Coronary artery (tissue), 2 donors: Measurements from ENCODE around the gene LRP4.

Experiments used
- DNase-seq: peaks from one replicate; pipeline ENCODE4 v3.0.0-alpha.2; 2017; ENCODE audit warnings: low spot score
- H3K27ac ChIP-seq, 2 donors: fragments of 200-600 bp; sonication (generic); one replicate each; pipeline ENCODE4 v1.5.1; 2016 to 2019
- H3K4me3 ChIP-seq: fragments of 200-600 bp; sonication (generic); 2 replicates; pipeline ENCODE4 v1.5.1; 2016; ENCODE audit warnings: mild to moderate bottlenecking, moderate library complexity
- TF ChIP-seq, protein P1 (sequence below): fragments of 200-600 bp; sonication (generic); IDR thresholded peaks from one replicate; pipeline ENCODE4 v1.5.1; 2019; ENCODE audit warnings: antibody characterized with exemption

Gene LRP4

DNA sequence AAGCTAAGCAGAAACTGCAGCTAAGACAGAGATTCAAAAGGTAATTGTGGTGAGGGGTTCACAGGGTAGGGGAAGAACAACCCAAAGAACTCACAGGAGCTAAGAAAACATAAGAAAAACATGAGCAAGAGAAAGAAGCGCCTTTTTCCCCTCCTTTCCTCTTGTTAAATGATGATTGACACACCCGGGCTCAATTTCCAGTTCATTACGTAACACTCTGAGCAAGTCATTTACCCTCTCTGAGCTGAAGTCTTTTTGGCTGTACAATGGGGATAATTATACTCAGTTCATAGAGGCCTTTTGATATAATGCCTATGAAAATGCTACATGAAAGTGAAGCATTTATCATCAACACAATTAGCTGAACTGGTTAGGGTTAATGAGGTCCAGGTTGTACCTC, 17.2 kb downstream of the LRP4 start:
- Histone ChIP-seq H3K4me3 (no peak overlapping the region), H3K27ac (no peak overlapping the region)
- no peak for DNase-seq
- TF ChIP-seq, protein P1, sequence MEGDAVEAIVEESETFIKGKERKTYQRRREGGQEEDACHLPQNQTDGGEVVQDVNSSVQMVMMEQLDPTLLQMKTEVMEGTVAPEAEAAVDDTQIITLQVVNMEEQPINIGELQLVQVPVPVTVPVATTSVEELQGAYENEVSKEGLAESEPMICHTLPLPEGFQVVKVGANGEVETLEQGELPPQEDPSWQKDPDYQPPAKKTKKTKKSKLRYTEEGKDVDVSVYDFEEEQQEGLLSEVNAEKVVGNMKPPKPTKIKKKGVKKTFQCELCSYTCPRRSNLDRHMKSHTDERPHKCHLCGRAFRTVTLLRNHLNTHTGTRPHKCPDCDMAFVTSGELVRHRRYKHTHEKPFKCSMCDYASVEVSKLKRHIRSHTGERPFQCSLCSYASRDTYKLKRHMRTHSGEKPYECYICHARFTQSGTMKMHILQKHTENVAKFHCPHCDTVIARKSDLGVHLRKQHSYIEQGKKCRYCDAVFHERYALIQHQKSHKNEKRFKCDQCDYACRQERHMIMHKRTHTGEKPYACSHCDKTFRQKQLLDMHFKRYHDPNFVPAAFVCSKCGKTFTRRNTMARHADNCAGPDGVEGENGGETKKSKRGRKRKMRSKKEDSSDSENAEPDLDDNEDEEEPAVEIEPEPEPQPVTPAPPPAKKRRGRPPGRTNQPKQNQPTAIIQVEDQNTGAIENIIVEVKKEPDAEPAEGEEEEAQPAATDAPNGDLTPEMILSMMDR: no peak

DNA sequence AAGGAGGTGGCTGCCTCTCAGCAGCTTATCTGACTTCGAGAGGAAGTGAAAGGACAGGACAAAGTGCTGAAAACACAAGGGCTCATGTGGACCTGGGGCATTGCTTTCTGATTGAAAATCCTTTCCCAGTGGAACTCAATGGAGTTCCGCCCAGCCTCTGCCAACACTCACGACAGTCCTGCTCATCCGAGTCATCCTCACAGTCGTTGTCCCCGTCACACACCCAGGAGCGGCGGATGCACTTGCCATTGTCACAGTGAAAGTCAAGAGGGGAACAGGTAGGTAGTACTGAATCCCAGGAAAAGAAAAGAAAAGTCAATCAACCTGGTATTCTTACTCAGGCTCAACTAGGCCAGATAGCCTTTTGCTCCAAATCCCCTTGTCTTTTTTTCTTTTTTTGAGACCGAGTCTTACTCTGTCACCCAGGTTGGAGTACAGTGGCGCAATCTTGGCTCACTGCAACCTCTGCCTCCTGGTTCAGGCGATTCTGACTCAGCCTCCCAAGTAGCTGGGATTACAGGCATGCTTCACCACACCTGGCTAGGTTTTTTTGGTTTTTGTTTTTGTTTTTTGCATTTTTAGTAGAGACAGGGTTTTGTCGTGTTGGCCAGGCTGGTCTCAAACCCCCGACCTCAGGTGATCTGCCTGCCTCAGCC, 18.1 kb downstream of the LRP4 start:
- no peak for DNase-seq
- H3K27ac ChIP-seq: no peak overlapping the region
- H3K4me3 ChIP-seq: no peak overlapping the region
- TF ChIP-seq, protein P1: no peak

DNA sequence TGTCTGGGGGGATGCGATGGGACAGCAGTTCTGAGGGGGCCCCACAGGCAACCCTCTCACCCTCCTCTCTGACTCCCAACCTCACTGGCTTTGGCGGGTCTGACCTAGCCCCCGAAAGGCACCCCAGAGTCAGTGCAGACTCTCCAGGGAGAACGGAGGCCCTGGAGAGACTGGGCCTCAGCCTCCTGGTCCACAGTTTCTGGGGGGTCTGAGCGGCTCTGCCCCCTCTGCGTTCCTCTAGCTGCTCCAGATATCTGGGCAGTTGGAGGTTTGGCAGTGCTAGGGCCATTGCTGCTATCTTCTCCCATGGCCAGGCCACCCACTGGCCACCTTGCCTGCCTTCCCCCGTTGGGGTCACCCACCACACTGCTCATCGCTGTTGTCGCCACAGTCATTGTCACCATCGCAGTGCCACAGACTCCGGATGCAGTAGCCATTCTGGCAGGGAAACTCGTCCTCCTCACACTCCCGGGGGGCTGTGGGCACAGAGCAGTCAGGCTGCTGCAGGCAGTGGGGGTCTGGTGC, 18.8 kb downstream of the LRP4 start:
- DNase-seq: no peak
- Histone ChIP-seq H3K27ac (no peak overlapping the region), H3K4me3 (no peak overlapping the region)
- TF ChIP-seq, protein P1: no peak

DNA sequence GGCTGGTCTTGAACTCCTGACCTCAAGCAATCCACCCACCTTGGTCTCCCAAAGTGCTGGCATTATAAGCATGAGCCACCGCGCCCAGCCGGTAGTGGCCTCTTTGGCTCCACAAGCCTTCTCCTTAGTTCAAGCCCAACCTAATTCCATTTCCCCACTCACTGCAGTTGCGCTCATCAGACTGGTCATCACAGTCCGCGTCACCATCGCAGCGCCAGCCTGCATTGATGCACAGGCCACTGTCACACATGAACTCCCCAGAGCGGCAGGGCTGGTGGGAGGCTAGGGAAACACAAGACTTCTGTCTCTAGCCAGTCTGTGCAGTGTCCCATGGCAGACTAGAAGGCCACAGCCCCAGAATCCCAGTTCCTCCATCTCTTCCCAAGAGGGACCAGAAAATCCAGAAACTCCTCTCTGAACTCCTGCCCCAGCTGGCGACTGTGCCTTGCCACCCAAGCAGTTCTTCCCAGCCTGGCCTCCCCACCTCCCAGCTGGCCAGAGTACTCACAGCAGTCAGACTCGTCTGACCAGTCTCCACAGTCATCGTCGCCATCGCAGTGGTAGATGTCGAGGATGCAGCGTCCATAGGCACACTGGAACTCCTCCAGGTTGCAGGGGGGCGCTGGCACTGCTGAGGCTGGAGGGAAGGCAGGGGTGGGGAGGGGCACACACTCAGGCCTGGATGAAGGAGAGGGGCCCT, 19.8 kb downstream of the LRP4 start:
- Histone ChIP-seq H3K27ac (no peak overlapping the region), H3K4me3 (no peak overlapping the region)
- no peak for DNase-seq
- TF ChIP-seq, protein P1: no peak

DNA sequence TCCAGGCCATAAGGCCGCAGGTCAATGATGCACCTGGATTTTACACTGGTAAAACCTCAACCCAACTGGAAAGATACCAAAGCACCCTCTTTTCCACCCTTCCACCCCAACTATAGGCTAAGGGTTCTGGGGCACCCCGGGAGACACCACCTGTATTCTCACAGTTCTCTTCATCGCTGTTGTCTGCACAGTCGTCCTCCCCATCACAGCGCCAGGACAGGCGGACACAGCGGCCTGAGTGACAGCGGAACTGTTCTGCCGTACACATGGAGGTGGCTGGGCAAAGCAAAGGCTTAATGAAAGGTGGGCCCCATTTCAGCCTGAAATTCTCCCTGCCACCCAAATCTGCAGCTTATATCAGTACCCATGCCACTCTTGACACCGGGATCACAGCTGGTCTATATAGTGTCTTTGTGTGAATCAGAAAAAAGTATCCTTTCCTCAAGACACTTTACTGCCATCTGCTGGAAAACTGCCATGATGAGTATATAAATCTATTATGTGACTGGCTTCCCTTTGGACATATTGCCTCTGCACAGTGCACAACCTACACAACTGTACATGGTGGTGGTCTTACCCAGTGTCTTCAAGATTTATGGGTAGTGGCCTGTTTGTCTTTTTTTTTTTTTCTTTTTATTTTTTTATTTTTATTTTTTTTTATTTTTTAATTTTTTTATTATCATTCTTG, 21.5 kb downstream of the LRP4 start:
- TF ChIP-seq, protein P1: no peak

DNA sequence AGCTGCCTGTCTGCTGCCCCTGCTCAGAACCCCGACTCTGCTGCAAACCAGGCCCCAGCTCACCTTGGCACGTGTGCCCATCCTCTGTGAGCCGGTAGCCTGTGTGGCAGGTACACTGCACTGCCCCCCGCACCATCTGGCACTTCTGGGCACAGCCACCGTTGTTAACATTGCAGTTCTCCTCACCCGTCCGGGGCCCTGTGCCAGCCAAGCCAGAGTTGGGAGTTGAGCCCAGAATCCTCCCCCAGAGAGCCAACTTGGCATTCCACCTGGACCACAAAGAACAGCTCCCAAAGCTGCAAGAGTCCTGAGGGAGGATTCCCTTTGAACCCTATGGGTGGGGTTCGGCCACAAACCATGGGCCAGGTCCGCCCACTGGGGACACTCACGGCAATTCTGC, 22.5 kb downstream of the LRP4 start:
- Histone ChIP-seq H3K27ac (no peak overlapping the region), H3K4me3 (no peak overlapping the region)
- TF ChIP-seq, protein P1: no peak
- DNase-seq: no peak

More for the DNA sequence above, 21.5 kb downstream of the LRP4 start:
- DNase-seq: no peak
- Histone ChIP-seq H3K4me3 (no peak overlapping the region), H3K27ac (no peak overlapping the region)
